ENCODE measurements around the gene TIMM23.

DNA sequence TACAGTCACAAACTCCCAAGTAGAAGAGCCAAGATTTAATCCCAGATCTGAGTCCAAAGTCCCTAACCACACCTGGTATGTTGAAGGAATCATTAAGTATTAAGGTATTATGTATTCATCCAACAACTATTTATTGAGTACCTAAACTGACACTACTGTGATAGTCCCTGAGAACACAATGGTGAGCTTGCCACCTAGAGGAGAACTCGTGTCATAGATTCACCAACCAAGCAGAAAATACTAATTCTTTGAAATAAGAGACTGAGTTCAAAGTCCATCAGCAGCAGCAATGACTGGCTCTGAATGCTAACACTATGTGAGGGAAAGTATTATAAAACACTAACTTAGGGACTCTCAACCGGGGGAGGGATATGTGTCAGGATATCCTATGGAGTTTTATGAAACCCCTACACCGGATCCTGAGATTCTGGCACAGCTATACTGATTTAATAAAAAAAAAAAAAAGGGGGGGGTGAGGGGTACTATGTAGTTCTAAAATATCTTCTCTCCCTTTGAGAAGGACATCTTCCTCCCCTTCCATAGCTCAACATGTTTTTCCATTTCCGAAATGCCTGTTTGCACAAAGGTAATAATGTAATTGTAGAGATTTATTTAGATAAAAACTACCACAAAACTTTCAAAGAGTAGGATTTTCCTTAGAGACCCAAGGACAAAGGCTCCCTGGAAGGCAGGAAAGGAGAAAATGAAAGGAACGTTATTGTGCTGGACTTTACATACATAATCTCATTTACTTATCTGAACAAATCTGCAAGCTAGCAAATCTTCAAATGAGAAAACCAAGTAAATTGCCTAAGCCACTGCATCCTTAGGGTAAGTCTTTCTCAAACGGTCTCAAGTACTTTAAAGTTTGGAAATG is 56.5 kb downstream of the TIMM23 start:
- TF ChIP-seq RAD21 (IDR thresholded peaks at IDR 0.05; ENCODE audit: low read length) (peak; percentile 80), BHLHE40 (IDR thresholded peaks at IDR 0.05; ENCODE audit: low read depth, low read length) (no peak), RFX5 (IDR thresholded peaks at IDR 0.05; ENCODE audit: low read depth, low read length) (no peak), MXI1 (IDR thresholded peaks at IDR 0.05; ENCODE audit: borderline replicate concordance, low read depth, low read length) (no peak), POLR2A (IDR thresholded peaks at IDR 0.05; ENCODE audit: low read depth, low read length) (no peak), MAZ (IDR thresholded peaks at IDR 0.05; ENCODE audit: borderline replicate concordance, low read depth, low read length) (no peak), FOS (IDR thresholded peaks at IDR 0.05; ENCODE audit: low read depth, low read length) (no peak), NFE2L2 (IDR thresholded peaks at IDR 0.05; ENCODE audit: low read depth, low read length) (no peak), MAFK (IDR thresholded peaks at IDR 0.05; ENCODE audit: low read depth, low read length) (peak; percentile 67), SMC3 (IDR thresholded peaks at IDR 0.05; ENCODE audit: low read depth, low read length) (peak; percentile 61), CEBPB (IDR thresholded peaks at IDR 0.05; ENCODE audit: low read depth, low read length) (no peak)
- TF ChIP-seq, protein P1, sequence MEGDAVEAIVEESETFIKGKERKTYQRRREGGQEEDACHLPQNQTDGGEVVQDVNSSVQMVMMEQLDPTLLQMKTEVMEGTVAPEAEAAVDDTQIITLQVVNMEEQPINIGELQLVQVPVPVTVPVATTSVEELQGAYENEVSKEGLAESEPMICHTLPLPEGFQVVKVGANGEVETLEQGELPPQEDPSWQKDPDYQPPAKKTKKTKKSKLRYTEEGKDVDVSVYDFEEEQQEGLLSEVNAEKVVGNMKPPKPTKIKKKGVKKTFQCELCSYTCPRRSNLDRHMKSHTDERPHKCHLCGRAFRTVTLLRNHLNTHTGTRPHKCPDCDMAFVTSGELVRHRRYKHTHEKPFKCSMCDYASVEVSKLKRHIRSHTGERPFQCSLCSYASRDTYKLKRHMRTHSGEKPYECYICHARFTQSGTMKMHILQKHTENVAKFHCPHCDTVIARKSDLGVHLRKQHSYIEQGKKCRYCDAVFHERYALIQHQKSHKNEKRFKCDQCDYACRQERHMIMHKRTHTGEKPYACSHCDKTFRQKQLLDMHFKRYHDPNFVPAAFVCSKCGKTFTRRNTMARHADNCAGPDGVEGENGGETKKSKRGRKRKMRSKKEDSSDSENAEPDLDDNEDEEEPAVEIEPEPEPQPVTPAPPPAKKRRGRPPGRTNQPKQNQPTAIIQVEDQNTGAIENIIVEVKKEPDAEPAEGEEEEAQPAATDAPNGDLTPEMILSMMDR (conservative IDR thresholded peaks at IDR 0.05; ENCODE audit: low read depth, low read length), result peak; percentile 79
- TF ChIP-seq, protein P2, sequence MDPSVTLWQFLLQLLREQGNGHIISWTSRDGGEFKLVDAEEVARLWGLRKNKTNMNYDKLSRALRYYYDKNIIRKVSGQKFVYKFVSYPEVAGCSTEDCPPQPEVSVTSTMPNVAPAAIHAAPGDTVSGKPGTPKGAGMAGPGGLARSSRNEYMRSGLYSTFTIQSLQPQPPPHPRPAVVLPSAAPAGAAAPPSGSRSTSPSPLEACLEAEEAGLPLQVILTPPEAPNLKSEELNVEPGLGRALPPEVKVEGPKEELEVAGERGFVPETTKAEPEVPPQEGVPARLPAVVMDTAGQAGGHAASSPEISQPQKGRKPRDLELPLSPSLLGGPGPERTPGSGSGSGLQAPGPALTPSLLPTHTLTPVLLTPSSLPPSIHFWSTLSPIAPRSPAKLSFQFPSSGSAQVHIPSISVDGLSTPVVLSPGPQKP (IDR thresholded peaks at IDR 0.05; ENCODE audit: borderline replicate concordance, low read depth, low read length), result no peak
- TF ChIP-seq, protein P3, sequence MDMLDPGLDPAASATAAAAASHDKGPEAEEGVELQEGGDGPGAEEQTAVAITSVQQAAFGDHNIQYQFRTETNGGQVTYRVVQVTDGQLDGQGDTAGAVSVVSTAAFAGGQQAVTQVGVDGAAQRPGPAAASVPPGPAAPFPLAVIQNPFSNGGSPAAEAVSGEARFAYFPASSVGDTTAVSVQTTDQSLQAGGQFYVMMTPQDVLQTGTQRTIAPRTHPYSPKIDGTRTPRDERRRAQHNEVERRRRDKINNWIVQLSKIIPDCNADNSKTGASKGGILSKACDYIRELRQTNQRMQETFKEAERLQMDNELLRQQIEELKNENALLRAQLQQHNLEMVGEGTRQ (IDR thresholded peaks at IDR 0.05; ENCODE audit: low read depth, low read length), result no peak
